Hair follicle dermal papilla cell (primary cell): ENCODE data around the gene TUBGCP5. TPM values are rescaled to one million over a fixed set of nuclear protein-coding genes. Genes with fewer than 3 reads are reported as not detected.

Experiments
- total RNA-seq: library from RNA; depleted of rRNA; stranded (reverse); fragments of >200 nt; gene quantifications from 2 replicates; pipeline ENCODE4 v1.2.3, GENCODE V29; 2012

TUBGCP5 gene
- 19.9 and 25.8 TPM in 2 replicates for total RNA-seq

GRCh38 chr15:23039143-23039916 lies at the start of gene TUBGCP5:
TSS of gene TUBGCP5 (minus strand) at chr15:23039569. CDS start at chr15:23039543, 26 bp downstream.

GRCh38 chr15:22980189-22981050 lies 58.9 kb downstream of the TUBGCP5 start, which contains the start of gene CYFIP1:
TSS of gene CYFIP1 (minus strand) at chr15:22980368. CDS start at chr15:22947285, 33,083 bp downstream.

Other genes starting within 250 kb of the TUBGCP5 start
- gene NIPA2, start 200.9 kb downstream of the TUBGCP5 start, total RNA-seq, result 43.5 and 48.2 TPM in 2 replicates
- 119 and 121 TPM in 2 replicates for gene CYFIP1, start 59.2 kb downstream of the TUBGCP5 start, total RNA-seq
- gene GOLGA6L1, start 97.3 kb upstream of the TUBGCP5 start, total RNA-seq, result not detected in 2 replicates